Thymus (tissue), 11 donors: ENCODE measurements around the gene OLFM4. TPM values are rescaled to one million over a fixed set of nuclear protein-coding genes. Genes with fewer than 3 reads are reported as not detected.

ENCODE experiments used
- DNase-seq, 9 donors: peaks; one replicate each; pipeline ENCODE4 v3.0.0-alpha.2; 2013; ENCODE audit warnings: low spot score in 9 of 9, low read depth in 6 of 9, missing footprints in 1 of 9
- H3K27ac ChIP-seq, 2 donors: one replicate each; pipeline ENCODE4 v1.5.1; 2013; ENCODE audit warnings: control low read depth in 1 of 2, low read depth in 1 of 2, low read length in 1 of 2, mild to moderate bottlenecking in 1 of 2, moderate library complexity in 1 of 2
- H3K27me3 ChIP-seq, 2 donors: one replicate each; pipeline ENCODE4 v1.5.1; 2013; ENCODE audit warnings: low read length in 1 of 2; ENCODE audit not compliant: control insufficient read depth in 2 of 2, insufficient read depth in 1 of 2
- H3K36me3 ChIP-seq, 2 donors: one replicate each; pipeline ENCODE4 v1.5.1; 2013; ENCODE audit warnings: low read length in 1 of 2, mild to moderate bottlenecking in 1 of 2, moderate library complexity in 1 of 2; ENCODE audit not compliant: control insufficient read depth in 2 of 2, insufficient read depth in 2 of 2
- H3K4me1 ChIP-seq, 2 donors: one replicate each; pipeline ENCODE4 v1.5.1; 2013; ENCODE audit warnings: low read length in 2 of 2; ENCODE audit not compliant: control insufficient read depth in 2 of 2, insufficient read depth in 2 of 2
- H3K4me3 ChIP-seq, 2 donors: one replicate each; pipeline ENCODE4 v1.5.1; 2013; ENCODE audit warnings: low read length in 2 of 2, control low read depth in 1 of 2, mild to moderate bottlenecking in 1 of 2
- H3K9me3 ChIP-seq, 2 donors: one replicate each; pipeline ENCODE4 v1.5.1; 2013; ENCODE audit warnings: low read length in 1 of 2, mild to moderate bottlenecking in 1 of 2; ENCODE audit not compliant: control insufficient read depth in 2 of 2, insufficient read depth in 1 of 2
- WGBS: extraction: QIAGEN DNeasy Blood & Tissue Kit; methylation state at CpG from one replicate; pipeline ENCODE4 v1.1.7; 2013; 5-methylcytosine and 5-hydroxymethylcytosine counted together
- polyA plus RNA-seq: library from polyadenylated mRNA; stranded (reverse); fragments of 200-250 nt; gene quantifications from one replicate; pipeline ENCODE4 v1.2.3, GENCODE V29; 2013
- total RNA-seq: library from RNA; stranded (reverse); fragments of 120-200 nt; gene quantifications from one replicate; pipeline ENCODE4 v1.2.4, GENCODE V29; 2013
- donor health status: healthy.

The OLFM4 gene
- total and polyA plus RNA-seq, 2 donors = 6.5 to 38.9 TPM

GRCh38 chr13:53074114-53074513, 45.5 kb downstream of the OLFM4 start:
- no peak for DNase-seq
- no peak overlapping the region for H3K4me3 ChIP-seq
- no peak overlapping the region for H3K27ac ChIP-seq
- H3K36me3 ChIP-seq = no peaks in the 10 kb centered on the region
- H3K4me1 ChIP-seq = no peaks in the 10 kb centered on the region
- no peaks in the 10 kb centered on the region for H3K9me3 ChIP-seq
- WGBS = 90% methylated on average over 5 of the region's 5 CpGs
- H3K27me3 ChIP-seq = no peaks in the 10 kb centered on the region

- Histone ChIP-seq H3K4me1 (no peaks in the 10 kb centered on the region), H3K4me3 (no peak overlapping the region), H3K27ac (no peak overlapping the region), H3K9me3 (no peaks in the 10 kb centered on the region), H3K36me3 (no peaks in the 10 kb centered on the region), H3K27me3 (no peaks in the 10 kb centered on the region)
- WGBS = 86% methylated on average over 6 of the region's 6 CpGs
- DNase-seq = no peak
Observed at GRCh38 chr13:53075356-53076041, 46.9 kb downstream of the OLFM4 start.

GRCh38 chr13:53079691-53080090, 51.1 kb downstream of the OLFM4 start:
- Histone ChIP-seq H3K9me3 (no peaks in the 10 kb centered on the region), H3K4me1 (no peaks in the 10 kb centered on the region), H3K4me3 (no peak overlapping the region), H3K36me3 (no peaks in the 10 kb centered on the region), H3K27ac (no peak overlapping the region), H3K27me3 (no peaks in the 10 kb centered on the region)
- WGBS = 83% methylated on average over 8 of the region's 8 CpGs
- DNase-seq = no peak

- Histone ChIP-seq H3K4me3 (no peak overlapping the region), H3K27me3 (no peaks in the 10 kb centered on the region), H3K27ac (no peak overlapping the region), H3K9me3 (no peaks in the 10 kb centered on the region), H3K36me3 (no peaks in the 10 kb centered on the region), H3K4me1 (no peaks in the 10 kb centered on the region)
- 91% methylated on average over 3 of the region's 3 CpGs for WGBS
- DNase-seq = no peak
Observed at GRCh38 chr13:53088871-53089270, 60.3 kb downstream of the OLFM4 start.

GRCh38 chr13:53089951-53090350, 61.3 kb downstream of the OLFM4 start:
- Histone ChIP-seq H3K4me1 (no peaks in the 10 kb centered on the region), H3K27ac (no peak overlapping the region), H3K27me3 (no peaks in the 10 kb centered on the region), H3K36me3 (no peaks in the 10 kb centered on the region), H3K9me3 (no peaks in the 10 kb centered on the region), H3K4me3 (no peak overlapping the region)
- 92% methylated on average over 1 of the region's 1 CpG for WGBS
- no peak for DNase-seq

GRCh38 chr13:53090461-53090860, 61.8 kb downstream of the OLFM4 start:
- Histone ChIP-seq H3K9me3 (no peaks in the 10 kb centered on the region), H3K27me3 (no peaks in the 10 kb centered on the region), H3K27ac (no peak overlapping the region), H3K4me1 (no peaks in the 10 kb centered on the region), H3K36me3 (no peaks in the 10 kb centered on the region), H3K4me3 (no peak overlapping the region)
- WGBS = 83% methylated on average over 3 of the region's 3 CpGs
- DNase-seq = no peak

- 95% methylated on average over 2 of the region's 2 CpGs for WGBS
- Histone ChIP-seq H3K4me1 (no peaks in the 10 kb centered on the region), H3K4me3 (no peak overlapping the region), H3K27me3 (no peaks in the 10 kb centered on the region), H3K9me3 (no peaks in the 10 kb centered on the region), H3K36me3 (no peaks in the 10 kb centered on the region), H3K27ac (no peak overlapping the region)
- no peak for DNase-seq
Observed at GRCh38 chr13:53092931-53093330, 64.3 kb downstream of the OLFM4 start.

GRCh38 chr13:53098455-53098854, 69.8 kb downstream of the OLFM4 start:
- H3K36me3 ChIP-seq = no peaks in the 10 kb centered on the region
- no peak overlapping the region for H3K27ac ChIP-seq
- H3K27me3 ChIP-seq = no peaks in the 10 kb centered on the region
- DNase-seq = no peak
- H3K9me3 ChIP-seq = no peaks in the 10 kb centered on the region
- H3K4me1 ChIP-seq = no peaks in the 10 kb centered on the region
- no peak overlapping the region for H3K4me3 ChIP-seq

GRCh38 chr13:53100394-53101063, 71.9 kb downstream of the OLFM4 start:
- Histone ChIP-seq H3K27ac (no peak overlapping the region), H3K27me3 (no peaks in the 10 kb centered on the region), H3K4me1 (no peaks in the 10 kb centered on the region), H3K4me3 (no peak overlapping the region), H3K36me3 (no peaks in the 10 kb centered on the region), H3K9me3 (no peaks in the 10 kb centered on the region)
- 94% methylated on average over 1 of the region's 1 CpG for WGBS
- DNase-seq = no peak
